ENCODE data around the gene ALDOA.
A peak's percentile ranks its signal among the peaks of the same experiment; 100 is the strongest.
"Not testable (repeated sequence)": the region's sequence is repeated elsewhere in the genome, so short reads cannot be mapped to it uniquely, and the experiment has no call there.

Gene ALDOA

GRCh38 chr16:30065102-30065942 is at the start of gene ALDOA:
Gene ALDOA, plus strand, starts transcription at chr16:30065760. Its CDS starts 1,138 bp downstream, at chr16:30066898.
- DNase-seq = peak; percentile 99

GRCh38 chr16:30016555-30017276 is 48.8 kb upstream of the ALDOA start:
- DNase-seq = no peak

GRCh38 chr16:30017277-30017656 is 48.3 kb upstream of the ALDOA start:
- DNase-seq = no peak

- DNase-seq = not testable (repeated sequence)
Measured at GRCh38 chr16:30017937-30018336, 47.6 kb upstream of the ALDOA start.

GRCh38 chr16:30018731-30019158 is 46.8 kb upstream of the ALDOA start:
- DNase-seq = no peak

- DNase-seq = no peak
Measured at GRCh38 chr16:30022887-30023286, 42.7 kb upstream of the ALDOA start, which contains the start of gene C16orf92. Gene C16orf92, plus strand, starts transcription at chr16:30023198. Its CDS starts 143 bp downstream, at chr16:30023341.

- no peak for DNase-seq
Measured at GRCh38 chr16:30023586-30023985, 42.0 kb upstream of the ALDOA start.

GRCh38 chr16:30024451-30024850 is 41.1 kb upstream of the ALDOA start:
- DNase-seq = no peak

GRCh38 chr16:30025156-30025555 is 40.4 kb upstream of the ALDOA start:
- no peak for DNase-seq

- no peak for DNase-seq
Measured at GRCh38 chr16:30025574-30025973, 40.0 kb upstream of the ALDOA start.

GRCh38 chr16:30026449-30026848 is 39.1 kb upstream of the ALDOA start:
- no peak for DNase-seq

GRCh38 chr16:30027588-30028437 is 37.7 kb upstream of the ALDOA start:
- DNase-seq = no peak

GRCh38 chr16:30028438-30029076 is 37.0 kb upstream of the ALDOA start:
- DNase-seq = no peak

- no peak for DNase-seq
Measured at GRCh38 chr16:30030011-30030685, 35.4 kb upstream of the ALDOA start.

GRCh38 chr16:30030841-30031413 is 34.6 kb upstream of the ALDOA start, which contains the start of gene TLCD3B:
Gene TLCD3B, minus strand, starts transcription at chr16:30031271. Its CDS starts 744 bp downstream, at chr16:30030527.
- peak; percentile 77 for DNase-seq

- no peak for DNase-seq
Measured at GRCh38 chr16:30031477-30031918, 34.1 kb upstream of the ALDOA start.

GRCh38 chr16:30032083-30032819 is 33.3 kb upstream of the ALDOA start:
- peak; percentile 50 for DNase-seq

- DNase-seq = no peak
Measured at GRCh38 chr16:30033270-30033669, 32.3 kb upstream of the ALDOA start.

GRCh38 chr16:30040221-30040620 is 25.3 kb upstream of the ALDOA start:
- no peak for DNase-seq

GRCh38 chr16:30040690-30041089 is 24.9 kb upstream of the ALDOA start:
- DNase-seq = not testable (repeated sequence)

- no peak for DNase-seq
Measured at GRCh38 chr16:30041841-30042240, 23.7 kb upstream of the ALDOA start.
